IMR-90 (cell line): Measurements from ENCODE around the gene NAPSA.

ENCODE experiments used
- CEBPB ChIP-seq: IDR thresholded peaks from 2 replicates; pipeline ENCODE4 v1.6.1; 2012; ENCODE audit warnings: low read depth, low read length, improper control_type of control experiment
- CHD1 ChIP-seq: IDR thresholded peaks from 2 replicates; pipeline ENCODE4 v1.6.1; 2012; ENCODE audit warnings: low read depth, low read length, improper control_type of control experiment
- CTCF ChIP-seq: conservative IDR thresholded peaks from 2 replicates; pipeline ENCODE4 v1.5.1; 2012; ENCODE audit warnings: mild to moderate bottlenecking, low read depth, low read length, improper control_type of control experiment
- ELK1 ChIP-seq: fragments of 150-350 bp; IDR thresholded peaks from 2 replicates; pipeline ENCODE4 v1.6.1; 2016; ENCODE audit warnings: low read depth, mild to moderate bottlenecking, low read length, moderate library complexity, borderline replicate concordance
- FOS ChIP-seq: fragments of 150-350 bp; IDR thresholded peaks from 2 replicates; pipeline ENCODE4 v1.6.1; 2016; ENCODE audit warnings: low read depth, low read length
- MAFK ChIP-seq: IDR thresholded peaks from 2 replicates; pipeline ENCODE4 v1.6.1; 2012; ENCODE audit warnings: low read depth, low read length, improper control_type of control experiment
- MXI1 ChIP-seq: IDR thresholded peaks from 2 replicates; pipeline ENCODE4 v1.6.1; 2012; ENCODE audit warnings: low read depth, mild to moderate bottlenecking, low read length, moderate library complexity, borderline replicate concordance
- POLR2A ChIP-seq: IDR thresholded peaks from 2 replicates; pipeline ENCODE4 v1.6.1; 2012; ENCODE audit warnings: mild to moderate bottlenecking, low read depth, low read length
- RAD21 ChIP-seq: IDR thresholded peaks from 2 replicates; pipeline ENCODE4 v1.6.1; 2012; ENCODE audit warnings: low read length, improper control_type of control experiment
- RCOR1 ChIP-seq: IDR thresholded peaks from 2 replicates; pipeline ENCODE4 v1.6.1; 2012; ENCODE audit warnings: mild to moderate bottlenecking, low read length, improper control_type of control experiment; ENCODE audit not compliant: insufficient replicate concordance
- RFX5 ChIP-seq: IDR thresholded peaks from 2 replicates; pipeline ENCODE4 v1.8.0; 2012; ENCODE audit warnings: low read depth, mild to moderate bottlenecking, low read length, moderate library complexity
- SMC3 ChIP-seq: fragments of 150-350 bp; IDR thresholded peaks from 2 replicates; pipeline ENCODE4 v1.6.1; 2016; ENCODE audit warnings: low read depth, mild to moderate bottlenecking, antibody characterized with exemption, low read length, moderate library complexity
- USF2 ChIP-seq: fragments of 150-350 bp; IDR thresholded peaks from 2 replicates; pipeline ENCODE4 v1.6.1; 2017; ENCODE audit warnings: mild to moderate bottlenecking, antibody characterized with exemption, low read length, low read depth

GRCh38 chr19:50413096-50413495 is 47.7 kb upstream of the NAPSA start:
- TF ChIP-seq CTCF (no peak), RCOR1 (no peak), POLR2A (no peak), CEBPB (no peak), SMC3 (no peak), FOS (no peak), USF2 (no peak), ELK1 (no peak), RFX5 (no peak), CHD1 (no peak), MAFK (no peak), MXI1 (no peak), RAD21 (no peak)
